VCaP (cell line): Measurements from ENCODE around the gene ZDHHC11.
"Not testable (repeated sequence)": the region's sequence is repeated elsewhere in the genome, so short reads cannot be mapped to it uniquely, and the experiment has no call there.

Source experiments
- H3K27ac ChIP-seq: fragments of 450-650 bp; 2 replicates; pipeline ENCODE4 v1.5.1; 2017
- CTCF ChIP-seq: fragments of 450-650 bp; conservative IDR thresholded peaks from 2 replicates; pipeline ENCODE4 v1.5.1; 2017; ENCODE audit warnings: mild to moderate bottlenecking, moderate library complexity

Gene ZDHHC11

GRCh38 chr5:883475-884181 lies 32.8 kb upstream of the ZDHHC11 start:
- TF ChIP-seq CTCF: no peak
- no peak overlapping the region for H3K27ac ChIP-seq

GRCh38 chr5:882253-883183 lies 31.7 kb upstream of the ZDHHC11 start:
- TF ChIP-seq CTCF: no peak
- H3K27ac ChIP-seq: no peak overlapping the region

- TF ChIP-seq CTCF: no peak
- no peak overlapping the region for H3K27ac ChIP-seq
These were observed 30.8 kb upstream of the ZDHHC11 start for GRCh38 chr5:881551-881935.

GRCh38 chr5:880816-881550 lies 30.2 kb upstream of the ZDHHC11 start:
- no peak for TF ChIP-seq CTCF
- no peak overlapping the region for H3K27ac ChIP-seq

- H3K27ac ChIP-seq: not testable (repeated sequence)
These were observed 27.9 kb upstream of the ZDHHC11 start for GRCh38 chr5:878677-879076.

- H3K27ac ChIP-seq: no peak overlapping the region
- TF ChIP-seq CTCF: no peak
These were observed 27.3 kb upstream of the ZDHHC11 start for GRCh38 chr5:878125-878524.

- no peak for TF ChIP-seq CTCF
- no peak overlapping the region for H3K27ac ChIP-seq
These were observed 25.9 kb upstream of the ZDHHC11 start for GRCh38 chr5:876398-877365.
